ENCODE data around the gene TWNK.

Gene TWNK

GRCh38 chr10:101018600-101019439 is 31.5 kb downstream of the TWNK start (continued):
- TF ChIP-seq HOXA7 (CRISPR knock-in tag; IDR thresholded peaks at IDR 0.05; ENCODE audit: borderline replicate concordance) (no peak), GFI1B (tag by site-specific recombination; IDR thresholded peaks at IDR 0.05) (no peak), ZBTB21 (tag by site-specific recombination; IDR thresholded peaks at IDR 0.05) (no peak), SP2 (tag by site-specific recombination; IDR thresholded peaks at IDR 0.05) (no peak), ZNF132 (tag by site-specific recombination; IDR thresholded peaks at IDR 0.05; ENCODE audit: borderline replicate concordance) (no peak), CTCF (tag by site-specific recombination; IDR thresholded peaks at IDR 0.05) (peak; percentile 95), ZNF561 (tag by site-specific recombination; IDR thresholded peaks at IDR 0.05; ENCODE audit: borderline replicate concordance) (peak; percentile 70; the same call in 1 of the 2 replicates), ZNF660 (tag by site-specific recombination; IDR thresholded peaks at IDR 0.05) (peak; percentile 65), ZNF658 (tag by site-specific recombination; IDR thresholded peaks at IDR 0.05) (no peak), ZNF423 (tag by site-specific recombination; IDR thresholded peaks at IDR 0.05) (peak; percentile 77), IKZF3 (tag by site-specific recombination; IDR thresholded peaks at IDR 0.05) (peak; percentile 32; the same call in 1 of the 2 replicates), AEBP2 (tag by site-specific recombination; IDR thresholded peaks at IDR 0.05; ENCODE audit: borderline replicate concordance) (no peak), ZNF274 (IDR thresholded peaks at IDR 0.05; ENCODE audit: low read length) (no peak), ZNF274 (tag by site-specific recombination; IDR thresholded peaks at IDR 0.05; ENCODE audit: borderline replicate concordance) (no peak), SCRT1 (tag by site-specific recombination; IDR thresholded peaks at IDR 0.05; ENCODE audit: borderline replicate concordance) (no peak), ZNF311 (tag by site-specific recombination; IDR thresholded peaks at IDR 0.05; ENCODE audit: borderline replicate concordance) (no peak), ZNF513 (tag by site-specific recombination; IDR thresholded peaks at IDR 0.05) (no peak), ZNF596 (tag by site-specific recombination; IDR thresholded peaks at IDR 0.05) (no peak; the same call in 1 of the 2 replicates), ZNF138 (tag by site-specific recombination; IDR thresholded peaks at IDR 0.05; ENCODE audit: borderline replicate concordance) (no peak), KLF8 (tag by site-specific recombination; IDR thresholded peaks at IDR 0.05) (peak; percentile 35; the same call in 1 of the 2 replicates), ZNF549 (tag by site-specific recombination; IDR thresholded peaks at IDR 0.05) (no peak), ZXDB (tag by site-specific recombination; IDR thresholded peaks at IDR 0.05) (no peak), ZFP41 (tag by site-specific recombination; IDR thresholded peaks at IDR 0.05; ENCODE audit: borderline replicate concordance) (no peak), HOXD13 (CRISPR knock-in tag; IDR thresholded peaks at IDR 0.05; ENCODE audit: borderline replicate concordance) (no peak), ZNF830 (tag by site-specific recombination; IDR thresholded peaks at IDR 0.05; ENCODE audit: low read depth) (no peak), ZNF37A (tag by site-specific recombination; IDR thresholded peaks at IDR 0.05) (no peak)
- TF ChIP-seq, protein P1, sequence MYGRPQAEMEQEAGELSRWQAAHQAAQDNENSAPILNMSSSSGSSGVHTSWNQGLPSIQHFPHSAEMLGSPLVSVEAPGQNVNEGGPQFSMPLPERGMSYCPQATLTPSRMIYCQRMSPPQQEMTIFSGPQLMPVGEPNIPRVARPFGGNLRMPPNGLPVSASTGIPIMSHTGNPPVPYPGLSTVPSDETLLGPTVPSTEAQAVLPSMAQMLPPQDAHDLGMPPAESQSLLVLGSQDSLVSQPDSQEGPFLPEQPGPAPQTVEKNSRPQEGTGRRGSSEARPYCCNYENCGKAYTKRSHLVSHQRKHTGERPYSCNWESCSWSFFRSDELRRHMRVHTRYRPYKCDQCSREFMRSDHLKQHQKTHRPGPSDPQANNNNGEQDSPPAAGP (tag by site-specific recombination; IDR thresholded peaks at IDR 0.05), result peak; percentile 73; the same call in 1 of the 2 replicates
- TF ChIP-seq, protein P2, sequence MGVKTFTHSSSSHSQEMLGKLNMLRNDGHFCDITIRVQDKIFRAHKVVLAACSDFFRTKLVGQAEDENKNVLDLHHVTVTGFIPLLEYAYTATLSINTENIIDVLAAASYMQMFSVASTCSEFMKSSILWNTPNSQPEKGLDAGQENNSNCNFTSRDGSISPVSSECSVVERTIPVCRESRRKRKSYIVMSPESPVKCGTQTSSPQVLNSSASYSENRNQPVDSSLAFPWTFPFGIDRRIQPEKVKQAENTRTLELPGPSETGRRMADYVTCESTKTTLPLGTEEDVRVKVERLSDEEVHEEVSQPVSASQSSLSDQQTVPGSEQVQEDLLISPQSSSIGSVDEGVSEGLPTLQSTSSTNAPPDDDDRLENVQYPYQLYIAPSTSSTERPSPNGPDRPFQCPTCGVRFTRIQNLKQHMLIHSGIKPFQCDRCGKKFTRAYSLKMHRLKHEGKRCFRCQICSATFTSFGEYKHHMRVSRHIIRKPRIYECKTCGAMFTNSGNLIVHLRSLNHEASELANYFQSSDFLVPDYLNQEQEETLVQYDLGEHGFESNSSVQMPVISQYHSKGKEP (tag by site-specific recombination; IDR thresholded peaks at IDR 0.05), result 0 out of 2 replicates have a peak, but pooled peaks have one; percentile 12
- TF ChIP-seq, protein P3, sequence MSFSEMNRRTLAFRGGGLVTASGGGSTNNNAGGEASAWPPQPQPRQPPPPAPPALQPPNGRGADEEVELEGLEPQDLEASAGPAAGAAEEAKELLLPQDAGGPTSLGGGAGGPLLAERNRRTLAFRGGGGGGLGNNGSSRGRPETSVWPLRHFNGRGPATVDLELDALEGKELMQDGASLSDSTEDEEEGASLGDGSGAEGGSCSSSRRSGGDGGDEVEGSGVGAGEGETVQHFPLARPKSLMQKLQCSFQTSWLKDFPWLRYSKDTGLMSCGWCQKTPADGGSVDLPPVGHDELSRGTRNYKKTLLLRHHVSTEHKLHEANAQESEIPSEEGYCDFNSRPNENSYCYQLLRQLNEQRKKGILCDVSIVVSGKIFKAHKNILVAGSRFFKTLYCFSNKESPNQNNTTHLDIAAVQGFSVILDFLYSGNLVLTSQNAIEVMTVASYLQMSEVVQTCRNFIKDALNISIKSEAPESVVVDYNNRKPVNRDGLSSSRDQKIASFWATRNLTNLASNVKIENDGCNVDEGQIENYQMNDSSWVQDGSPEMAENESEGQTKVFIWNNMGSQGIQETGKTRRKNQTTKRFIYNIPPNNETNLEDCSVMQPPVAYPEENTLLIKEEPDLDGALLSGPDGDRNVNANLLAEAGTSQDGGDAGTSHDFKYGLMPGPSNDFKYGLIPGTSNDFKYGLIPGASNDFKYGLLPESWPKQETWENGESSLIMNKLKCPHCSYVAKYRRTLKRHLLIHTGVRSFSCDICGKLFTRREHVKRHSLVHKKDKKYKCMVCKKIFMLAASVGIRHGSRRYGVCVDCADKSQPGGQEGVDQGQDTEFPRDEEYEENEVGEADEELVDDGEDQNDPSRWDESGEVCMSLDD (tag by site-specific recombination; IDR thresholded peaks at IDR 0.05), result peak; percentile 42; the same call in 1 of the 2 replicates
